GM19328 (cell line): ENCODE data around the gene EAF2.
"Not testable (repeated sequence)": the region's sequence is repeated elsewhere in the genome, so short reads cannot be mapped to it uniquely, and the experiment has no call there.

Experiments
- ATAC-seq: cut with Tn5 transposase; IDR thresholded peaks from one replicate; pipeline ENCODE4 v1.9.1; 2021; ENCODE audit warnings: mild to moderate bottlenecking, moderate library complexity; ENCODE audit not compliant: unreplicated experiment

The EAF2 gene

DNA sequence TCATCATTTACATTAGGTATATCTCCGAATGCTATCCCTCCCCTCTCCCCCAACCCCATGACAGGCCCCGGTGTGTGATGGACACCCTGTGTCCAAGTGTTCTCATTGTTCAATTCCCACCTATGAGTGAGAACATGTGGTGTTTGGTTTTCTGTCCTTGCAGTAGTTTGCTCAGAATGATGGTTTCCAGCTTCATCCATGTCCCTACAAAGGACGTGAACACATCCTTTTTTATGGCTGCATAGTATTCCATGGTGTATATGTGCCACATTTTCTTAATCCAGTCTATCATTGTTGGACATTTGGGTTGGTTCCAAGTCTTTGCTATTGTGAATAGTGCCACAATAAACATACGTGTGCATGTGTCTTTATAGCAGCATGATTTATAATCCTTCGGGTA, 22.8 kb downstream of the EAF2 start:
- not testable (repeated sequence) for ATAC-seq

DNA sequence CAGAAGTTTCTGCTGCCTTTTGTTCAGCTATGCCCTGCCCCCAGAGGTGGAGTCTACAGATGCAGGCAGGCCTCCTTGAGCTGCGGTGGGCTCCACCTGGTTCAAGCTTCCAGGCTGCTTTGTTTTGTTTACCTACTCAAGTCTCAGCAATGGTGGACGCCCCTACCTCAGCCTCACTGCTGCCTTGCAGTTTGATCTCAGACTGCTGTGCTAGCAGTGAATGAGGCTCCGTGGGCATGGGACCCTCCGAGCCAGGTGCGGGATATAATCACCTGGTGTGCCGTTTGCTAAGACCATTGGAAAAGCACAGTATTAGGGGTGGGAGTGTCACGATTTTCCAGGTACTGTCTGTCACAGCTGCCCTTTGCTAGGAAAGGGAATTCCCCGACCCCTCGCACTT, 28.2 kb downstream of the EAF2 start:
- ATAC-seq = not testable (repeated sequence)

GRCh38 chr3:121863801-121864200, 28.8 kb downstream of the EAF2 start:
- ATAC-seq = no peak

GRCh38 chr3:121869736-121870135, 34.7 kb downstream of the EAF2 start:
- no peak for ATAC-seq

DNA sequence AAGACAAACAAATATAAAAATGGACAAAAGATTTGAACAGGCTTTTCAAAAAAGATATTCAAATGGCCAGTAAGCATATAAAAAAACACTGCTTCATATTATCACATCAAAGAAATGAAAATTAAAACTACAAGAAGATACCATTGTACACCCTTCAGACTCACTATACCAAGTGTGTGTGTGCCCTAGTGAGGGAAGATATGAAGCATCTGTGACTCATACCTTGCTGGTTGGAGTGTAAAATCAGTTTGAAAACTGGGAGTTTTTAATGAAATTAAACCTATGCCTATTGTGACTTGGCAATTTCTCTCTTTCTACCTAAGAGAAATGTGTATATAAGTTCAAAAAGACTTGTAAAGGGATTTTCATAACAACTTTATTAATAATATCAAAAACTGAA, 35.7 kb downstream of the EAF2 start:
- no peak for ATAC-seq

- ATAC-seq = no peak
These were observed 36.4 kb downstream of the EAF2 start for GRCh38 chr3:121871430-121871829.

- no peak for ATAC-seq
These were observed 43.4 kb downstream of the EAF2 start for GRCh38 chr3:121878411-121878810.

- no peak for ATAC-seq
These were observed 48.5 kb downstream of the EAF2 start for GRCh38 chr3:121883507-121883906.

DNA sequence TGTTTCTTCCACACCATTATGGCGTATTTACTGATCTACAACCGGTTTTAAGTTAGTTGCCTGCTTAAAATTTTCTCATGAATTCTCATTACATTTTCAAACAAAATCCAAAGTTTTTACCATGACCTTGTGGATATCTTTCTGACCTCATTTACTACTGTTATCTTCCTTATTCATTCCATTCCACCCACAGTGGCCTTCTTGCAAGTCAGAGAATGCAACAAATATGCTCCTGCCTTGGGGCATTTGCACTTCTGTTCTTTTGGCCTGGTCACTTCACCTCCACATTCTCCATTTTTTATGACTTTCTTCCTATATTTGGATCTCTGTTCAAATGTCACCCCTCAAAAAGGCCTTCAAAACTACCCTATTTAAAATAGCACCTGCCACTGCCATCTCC, 50.4 kb downstream of the EAF2 start:
- no peak for ATAC-seq

DNA sequence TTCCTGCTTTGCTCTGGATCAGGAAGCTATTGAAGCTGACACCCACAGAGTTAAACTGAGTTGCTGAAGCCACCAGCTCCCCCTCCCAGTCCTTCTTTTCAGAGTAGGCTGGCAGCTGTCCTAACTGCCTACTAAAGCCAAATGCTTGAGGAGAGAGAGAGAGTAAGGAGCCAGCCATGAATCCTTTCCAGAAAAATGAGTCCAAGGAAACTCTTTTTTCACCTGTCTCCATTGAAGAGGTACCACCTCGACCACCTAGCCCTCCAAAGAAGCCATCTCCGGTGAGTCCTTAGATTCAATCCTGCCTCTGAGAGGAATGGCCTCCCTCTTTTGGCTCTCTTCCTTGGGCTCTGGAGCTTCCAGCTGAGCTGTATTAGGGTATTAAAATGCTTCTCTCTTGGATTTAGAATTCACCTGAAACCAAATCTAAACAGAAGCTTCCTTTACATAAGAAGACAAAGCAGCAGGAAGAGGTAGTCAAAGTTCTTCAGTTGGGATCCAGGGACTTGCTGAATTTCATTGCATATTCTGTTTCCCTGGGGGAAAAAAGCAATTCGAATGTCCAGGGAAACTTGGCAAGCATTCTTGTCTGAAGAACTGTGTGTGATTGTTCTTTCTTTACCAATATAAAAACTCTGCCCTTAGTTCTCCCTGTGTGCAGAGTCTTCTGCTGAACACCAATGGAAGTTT, 59.4 kb downstream of the EAF2 start, which contains the start of gene SLC15A2:
Gene SLC15A2 (plus strand): TSS at position 101 of the 690 bp plus-strand sequence. CDS start 76 bp downstream, at position 177.
- ATAC-seq = no peak

GRCh38 chr3:121895121-121895520, 60.1 kb downstream of the EAF2 start:
- no peak for ATAC-seq

DNA sequence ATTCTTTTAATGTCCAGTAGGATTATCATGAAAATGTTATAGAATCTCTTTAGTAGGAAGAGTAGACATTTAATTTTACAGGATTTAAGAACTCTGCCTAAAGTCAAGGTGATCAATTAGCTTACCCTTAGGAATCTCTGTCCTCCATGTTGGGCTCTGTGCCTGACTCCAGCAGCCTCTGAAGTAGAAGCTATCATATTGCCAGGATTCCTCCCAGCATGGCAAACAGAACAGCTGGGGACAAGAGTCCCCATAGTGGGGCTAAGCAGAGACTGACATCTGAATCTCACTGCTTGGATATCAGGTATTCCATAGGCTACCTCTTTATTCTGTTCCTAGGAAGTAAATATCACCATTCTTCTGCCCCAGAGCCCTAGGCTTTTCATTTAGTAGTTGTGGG, 60.7 kb downstream of the EAF2 start:
- ATAC-seq = no peak

- ATAC-seq = no peak
These were observed 61.8 kb downstream of the EAF2 start for GRCh38 chr3:121896823-121897222.

GRCh38 chr3:121897296-121897695, 62.3 kb downstream of the EAF2 start:
- no peak for ATAC-seq

GRCh38 chr3:121913305-121913990, 78.4 kb downstream of the EAF2 start:
- ATAC-seq = no peak

DNA sequence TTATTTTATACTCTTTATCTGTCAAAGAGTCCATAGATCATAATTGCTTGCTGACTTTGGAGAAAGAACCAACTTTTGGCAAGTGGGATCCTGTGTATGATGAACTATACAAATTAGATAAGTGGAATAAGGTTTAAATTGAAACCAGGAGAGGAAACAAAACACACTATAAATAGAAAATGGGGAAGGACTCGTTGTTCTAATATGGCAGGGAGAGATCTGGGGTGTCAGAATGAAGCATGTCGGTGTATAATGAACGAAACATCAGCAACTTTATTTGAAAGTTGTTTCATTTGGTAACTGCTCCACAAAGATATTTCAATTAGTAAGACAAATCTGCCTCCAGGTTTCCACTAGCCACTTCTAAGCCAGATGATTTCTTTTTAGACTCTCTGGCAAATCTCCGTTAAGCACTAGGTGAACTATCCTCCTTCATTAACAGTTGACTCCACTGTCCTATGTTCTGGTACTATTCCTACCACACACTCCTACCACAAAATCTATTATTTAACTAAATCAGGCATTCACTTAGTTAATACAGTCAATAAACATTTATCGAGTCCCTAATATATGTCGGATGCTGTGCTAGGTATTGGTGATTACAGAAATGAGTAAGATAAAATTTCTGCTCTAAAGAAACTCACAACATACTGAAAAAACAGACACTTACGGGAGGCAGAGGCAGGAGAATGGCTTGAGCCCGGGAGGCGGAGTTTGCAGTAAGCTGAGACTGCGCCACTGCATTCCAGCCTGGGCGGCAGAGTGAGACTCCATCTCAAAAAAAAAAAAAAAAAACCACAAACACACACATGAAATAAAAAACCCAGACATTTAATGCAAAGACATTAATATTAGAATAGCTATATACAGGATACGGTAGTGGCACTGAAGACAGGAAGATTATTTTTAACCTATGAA, 79.3 kb downstream of the EAF2 start:
- no peak for ATAC-seq

- no peak for ATAC-seq
These were observed 81.2 kb downstream of the EAF2 start for GRCh38 chr3:121916189-121916588.

DNA sequence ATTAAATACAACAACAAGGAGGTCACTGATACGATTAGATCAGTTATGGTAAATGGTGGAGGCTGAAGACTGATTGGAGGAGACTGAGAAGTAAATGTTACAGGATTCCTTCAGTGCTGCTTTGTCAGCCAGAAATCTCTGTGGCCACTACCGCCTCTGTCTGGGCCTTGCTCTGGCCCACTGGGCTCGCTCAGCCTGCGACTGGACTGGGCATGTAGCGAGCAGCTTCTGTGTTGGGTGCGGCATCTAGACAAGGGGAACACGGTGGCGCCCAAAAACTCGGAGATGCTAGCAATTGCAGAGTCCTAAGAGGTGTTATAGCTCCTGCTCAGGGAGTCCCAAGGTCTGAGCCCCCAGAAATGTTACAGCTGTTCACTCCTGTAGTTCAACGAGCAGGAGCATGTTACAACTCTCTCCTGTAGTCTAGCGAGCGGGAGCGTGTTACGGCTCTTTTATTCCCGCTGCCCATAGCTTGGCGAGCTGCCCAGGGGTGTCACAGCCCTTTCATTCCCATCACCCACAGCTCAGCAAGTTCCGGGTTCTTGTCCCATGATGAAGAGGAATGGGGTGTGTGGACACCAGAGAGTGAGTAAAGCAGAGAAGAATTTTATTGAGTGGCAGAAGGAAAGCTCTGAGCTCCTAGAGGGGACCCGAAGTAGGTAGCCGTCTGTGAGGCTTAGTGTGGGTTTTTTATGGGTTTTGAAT, 83.9 kb downstream of the EAF2 start:
- ATAC-seq = no peak

DNA sequence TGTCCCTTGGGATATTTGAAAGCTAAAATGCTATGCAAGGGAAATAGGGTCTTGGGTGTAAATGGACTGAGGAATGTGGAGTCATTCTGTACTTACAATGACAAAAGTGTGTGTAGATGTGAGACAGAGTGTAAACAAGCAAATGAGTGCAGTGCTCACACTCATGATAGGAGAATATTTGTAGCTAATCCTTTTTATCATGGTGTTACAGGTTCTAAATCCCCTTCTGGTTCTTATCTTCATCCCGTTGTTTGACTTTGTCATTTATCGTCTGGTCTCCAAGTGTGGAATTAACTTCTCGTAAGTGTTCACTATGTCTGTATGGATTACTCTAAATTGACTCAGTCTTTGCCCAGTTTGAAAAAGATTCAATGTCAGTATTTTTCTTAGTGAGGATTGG, 89.7 kb downstream of the EAF2 start:
- ATAC-seq = no peak

GRCh38 chr3:121926380-121926779, 91.4 kb downstream of the EAF2 start:
- no peak for ATAC-seq
